ENCODE measurements around the gene ELP2. TPM values are rescaled to one million over a fixed set of nuclear protein-coding genes. Genes with fewer than 3 reads are reported as not detected.
A peak's percentile ranks its signal among the peaks of the same experiment; 100 is the strongest.
"Not testable (repeated sequence)": the region's sequence is repeated elsewhere in the genome, so short reads cannot be mapped to it uniquely, and the experiment has no call there.

Gene ELP2
- total and polyA plus RNA-seq, 5 donors from 2014 or later: 71.0 to 161 (median 92.1) TPM

- no peaks in the 10 kb centered on the region for H3K27me3 ChIP-seq (ENCODE audit: control insufficient read depth, insufficient read depth, low read length)
- no peak overlapping the region for H3K27ac Mint-ChIP-seq
- H3K9me3 ChIP-seq (ENCODE audit: control insufficient read depth in 2 of 2, low read length in 2 of 2): no peaks in the 10 kb centered on the region
- no peak overlapping the region for H3K27ac ChIP-seq (ENCODE audit: insufficient read depth, low read length, poor library complexity, severe bottlenecking)
- no peaks in the 10 kb centered on the region for H3K27me3 Mint-ChIP-seq
- no peaks in the 10 kb centered on the region for H3K9me3 Mint-ChIP-seq
- H3K36me3 Mint-ChIP-seq: peaks cover 60% of the 10 kb centered on the region
- no peaks in the 10 kb centered on the region for H3K4me1 ChIP-seq (ENCODE audit: control insufficient read depth, insufficient read depth, low read length, poor library complexity, severe bottlenecking)
- ATAC-seq (ENCODE audit: low read depth in 2 of 2): no peak
- no peak overlapping the region for H3K4me3 ChIP-seq (ENCODE audit: low read depth, low read length)
- peaks cover 16 to 36% (median 32%) of the 10 kb centered on the region in 4 donors for H3K4me1 Mint-ChIP-seq
- peaks cover 94% of the 10 kb centered on the region for H3K36me3 ChIP-seq (ENCODE audit: control insufficient read depth, insufficient read depth, low read length)
- DNase-seq: no peak
- no peak overlapping the region for H3K4me3 Mint-ChIP-seq
Measured at GRCh38 chr18:36160959-36161371, 31.3 kb downstream of the ELP2 start.

GRCh38 chr18:36162981-36163380 is 33.3 kb downstream of the ELP2 start:
- H3K36me3 Mint-ChIP-seq: peaks cover 51% of the 10 kb centered on the region
- H3K4me1 Mint-ChIP-seq: peaks cover 11 to 25% (median 23%) of the 10 kb centered on the region in 4 donors
- no peak overlapping the region for H3K4me3 Mint-ChIP-seq
- no peaks in the 10 kb centered on the region for H3K9me3 ChIP-seq (ENCODE audit: control insufficient read depth in 2 of 2, low read length in 2 of 2)
- no peaks in the 10 kb centered on the region for H3K4me1 ChIP-seq (ENCODE audit: control insufficient read depth, insufficient read depth, low read length, poor library complexity, severe bottlenecking)
- ATAC-seq (ENCODE audit: low read depth in 2 of 2): no peak
- no peaks in the 10 kb centered on the region for H3K9me3 Mint-ChIP-seq
- no peaks in the 10 kb centered on the region for H3K27me3 Mint-ChIP-seq
- no peaks in the 10 kb centered on the region for H3K27me3 ChIP-seq (ENCODE audit: control insufficient read depth, insufficient read depth, low read length)
- no peak overlapping the region for H3K27ac ChIP-seq (ENCODE audit: insufficient read depth, low read length, poor library complexity, severe bottlenecking)
- H3K36me3 ChIP-seq (ENCODE audit: control insufficient read depth, insufficient read depth, low read length): peaks cover 94% of the 10 kb centered on the region
- H3K4me3 ChIP-seq (ENCODE audit: low read depth, low read length): no peak overlapping the region
- H3K27ac Mint-ChIP-seq: peak overlapping the region in 2 of 3 donors; percentile 47 to 88
- no peak for DNase-seq

GRCh38 chr18:36167692-36168218 is 38.1 kb downstream of the ELP2 start:
- Mint-ChIP-seq H3K27me3 (no peaks in the 10 kb centered on the region), H3K27ac (peak overlapping the region in 2 of 3 donors; percentile 77 to 84), H3K4me1 (peaks cover 0 to 6% (median 2%) of the 10 kb centered on the region in 4 donors), H3K4me3 (no peak overlapping the region), H3K9me3 (no peaks in the 10 kb centered on the region), H3K36me3 (peaks cover 48% of the 10 kb centered on the region)
- Histone ChIP-seq H3K36me3 (ENCODE audit: control insufficient read depth, insufficient read depth, low read length) (peaks cover 89% of the 10 kb centered on the region), H3K27ac (ENCODE audit: insufficient read depth, low read length, poor library complexity, severe bottlenecking) (no peak overlapping the region), H3K4me1 (ENCODE audit: control insufficient read depth, insufficient read depth, low read length, poor library complexity, severe bottlenecking) (no peaks in the 10 kb centered on the region), H3K27me3 (ENCODE audit: control insufficient read depth, insufficient read depth, low read length) (no peaks in the 10 kb centered on the region), H3K4me3 (ENCODE audit: low read depth, low read length) (no peak overlapping the region), H3K9me3 (ENCODE audit: control insufficient read depth in 2 of 2, low read length in 2 of 2) (no peaks in the 10 kb centered on the region)
- DNase-seq: no peak
- no peak for ATAC-seq (ENCODE audit: low read depth in 2 of 2)

- peaks cover 89% of the 10 kb centered on the region for H3K36me3 ChIP-seq (ENCODE audit: control insufficient read depth, insufficient read depth, low read length)
- H3K9me3 Mint-ChIP-seq; H3K4me3 ChIP-seq (ENCODE audit: low read depth, low read length); H3K27me3 Mint-ChIP-seq; H3K27ac ChIP-seq (ENCODE audit: insufficient read depth, low read length, poor library complexity, severe bottlenecking); DNase-seq; H3K4me1 Mint-ChIP-seq; H3K9me3 ChIP-seq (ENCODE audit: control insufficient read depth in 2 of 2, low read length in 2 of 2); H3K4me3 Mint-ChIP-seq; ATAC-seq (ENCODE audit: low read depth in 2 of 2); H3K27me3 ChIP-seq (ENCODE audit: control insufficient read depth, insufficient read depth, low read length); H3K4me1 ChIP-seq (ENCODE audit: control insufficient read depth, insufficient read depth, low read length, poor library complexity, severe bottlenecking): not testable (repeated sequence)
- Mint-ChIP-seq H3K36me3 (peaks cover 45% of the 10 kb centered on the region), H3K27ac (peak overlapping the region in 2 of 3 donors; percentile 77 to 84)
Measured at GRCh38 chr18:36168296-36168695, 38.6 kb downstream of the ELP2 start.

GRCh38 chr18:36169938-36170337 is 40.2 kb downstream of the ELP2 start:
- Mint-ChIP-seq H3K27ac (no peak overlapping the region), H3K9me3 (no peaks in the 10 kb centered on the region), H3K36me3 (peaks cover 35% of the 10 kb centered on the region), H3K4me3 (no peak overlapping the region), H3K4me1 (no peaks in the 10 kb centered on the region), H3K27me3 (no peaks in the 10 kb centered on the region)
- no peak overlapping the region for H3K4me3 ChIP-seq (ENCODE audit: low read depth, low read length)
- DNase-seq (no peak), ATAC-seq (ENCODE audit: low read depth in 2 of 2) (no peak)
- no peaks in the 10 kb centered on the region for H3K27me3 ChIP-seq (ENCODE audit: control insufficient read depth, insufficient read depth, low read length)
- peaks cover 85% of the 10 kb centered on the region for H3K36me3 ChIP-seq (ENCODE audit: control insufficient read depth, insufficient read depth, low read length)
- H3K27ac ChIP-seq (ENCODE audit: insufficient read depth, low read length, poor library complexity, severe bottlenecking): no peak overlapping the region
- H3K9me3 ChIP-seq (ENCODE audit: control insufficient read depth in 2 of 2, low read length in 2 of 2): no peaks in the 10 kb centered on the region
- H3K4me1 ChIP-seq (ENCODE audit: control insufficient read depth, insufficient read depth, low read length, poor library complexity, severe bottlenecking): no peaks in the 10 kb centered on the region

GRCh38 chr18:36175481-36175880 is 45.8 kb downstream of the ELP2 start:
- Mint-ChIP-seq H3K4me1 (peaks cover 0 to 13% (median 9%) of the 10 kb centered on the region in 4 donors), H3K4me3 (no peak overlapping the region), H3K27ac (peak overlapping the region; percentile 39 to 74 (median 74)), H3K27me3 (no peaks in the 10 kb centered on the region), H3K9me3 (peaks cover 0 to 1% (median 0%) of the 10 kb centered on the region in 7 donors), H3K36me3 (peaks cover 39% of the 10 kb centered on the region)
- Histone ChIP-seq H3K36me3 (ENCODE audit: control insufficient read depth, insufficient read depth, low read length) (peaks cover 59% of the 10 kb centered on the region), H3K4me1 (ENCODE audit: control insufficient read depth, insufficient read depth, low read length, poor library complexity, severe bottlenecking) (no peaks in the 10 kb centered on the region), H3K27ac (ENCODE audit: insufficient read depth, low read length, poor library complexity, severe bottlenecking) (no peak overlapping the region), H3K4me3 (ENCODE audit: low read depth, low read length) (no peak overlapping the region), H3K9me3 (ENCODE audit: control insufficient read depth in 2 of 2, low read length in 2 of 2) (no peaks in the 10 kb centered on the region), H3K27me3 (ENCODE audit: control insufficient read depth, insufficient read depth, low read length) (no peaks in the 10 kb centered on the region)
- DNase-seq (no peak), ATAC-seq (ENCODE audit: low read depth in 2 of 2) (no peak)

- peaks cover 0 to 1% (median 0%) of the 10 kb centered on the region in 7 donors for H3K9me3 Mint-ChIP-seq
- peaks cover 34% of the 10 kb centered on the region for H3K36me3 Mint-ChIP-seq
- no peak overlapping the region for H3K27ac ChIP-seq (ENCODE audit: insufficient read depth, low read length, poor library complexity, severe bottlenecking)
- H3K4me3 Mint-ChIP-seq: no peak overlapping the region
- DNase-seq: no peak
- H3K27me3 Mint-ChIP-seq: no peaks in the 10 kb centered on the region
- ATAC-seq (ENCODE audit: low read depth in 2 of 2): no peak
- H3K4me1 Mint-ChIP-seq: peaks cover 0 to 14% (median 9%) of the 10 kb centered on the region in 4 donors
- H3K36me3 ChIP-seq (ENCODE audit: control insufficient read depth, insufficient read depth, low read length): peaks cover 52% of the 10 kb centered on the region
- no peaks in the 10 kb centered on the region for H3K4me1 ChIP-seq (ENCODE audit: control insufficient read depth, insufficient read depth, low read length, poor library complexity, severe bottlenecking)
- no peaks in the 10 kb centered on the region for H3K27me3 ChIP-seq (ENCODE audit: control insufficient read depth, insufficient read depth, low read length)
- no peaks in the 10 kb centered on the region for H3K9me3 ChIP-seq (ENCODE audit: control insufficient read depth in 2 of 2, low read length in 2 of 2)
- H3K27ac Mint-ChIP-seq: peak overlapping the region in 2 of 3 donors; percentile 42 to 74
- H3K4me3 ChIP-seq (ENCODE audit: low read depth, low read length): no peak overlapping the region
Measured at GRCh38 chr18:36176177-36176584, 46.5 kb downstream of the ELP2 start.

GRCh38 chr18:36176711-36177110 is 47.0 kb downstream of the ELP2 start:
- peaks cover 0 to 1% (median 0%) of the 10 kb centered on the region in 7 donors for H3K9me3 Mint-ChIP-seq
- peak overlapping the region in 1 of 3 donors; percentile 16 for H3K27ac Mint-ChIP-seq
- peaks cover 46% of the 10 kb centered on the region for H3K36me3 ChIP-seq (ENCODE audit: control insufficient read depth, insufficient read depth, low read length)

More at GRCh38 chr18:36176711-36177110, 47.0 kb downstream of the ELP2 start:
- Histone ChIP-seq H3K4me3 (ENCODE audit: low read depth, low read length) (no peak overlapping the region), H3K9me3 (ENCODE audit: control insufficient read depth in 2 of 2, low read length in 2 of 2) (no peaks in the 10 kb centered on the region), H3K27ac (ENCODE audit: insufficient read depth, low read length, poor library complexity, severe bottlenecking) (no peak overlapping the region), H3K27me3 (ENCODE audit: control insufficient read depth, insufficient read depth, low read length) (no peaks in the 10 kb centered on the region), H3K4me1 (ENCODE audit: control insufficient read depth, insufficient read depth, low read length, poor library complexity, severe bottlenecking) (no peaks in the 10 kb centered on the region)
- ATAC-seq (ENCODE audit: low read depth in 2 of 2) (no peak), DNase-seq (no peak)
- H3K27me3 Mint-ChIP-seq: no peaks in the 10 kb centered on the region
- H3K4me1 Mint-ChIP-seq: peaks cover 0 to 14% (median 9%) of the 10 kb centered on the region in 4 donors
- peaks cover 34% of the 10 kb centered on the region for H3K36me3 Mint-ChIP-seq
- H3K4me3 Mint-ChIP-seq: no peak overlapping the region
